Caco-2 (cell line): Measurements from ENCODE around the gene OSBPL10. TPM values are rescaled to one million over a fixed set of nuclear protein-coding genes. Genes with fewer than 3 reads are reported as not detected.

Source experiments
- BruUV-seq: library from RNA; stranded (reverse); fragments of 400-500 nt; replicated peaks from 2 replicates; lab custom pipeline; 2021; lab: Mats Ljungman, UMichigan
- CTCF ChIA-PET: fragments of 300-600 bp; sonication (Branson Sonifier 250); formaldehyde crosslinking; loops from one replicate; lab custom pipeline; 2022; ENCODE audit warnings: antibody characterized with exemption; lab: Charles Lee
- POLR2A ChIA-PET: fragments of 300-600 bp; sonication (Branson Sonifier 250); formaldehyde crosslinking; loops from one replicate; lab custom pipeline; 2022; ENCODE audit warnings: antibody characterized with exemption; lab: Charles Lee
- DNase-seq, 2 experiments: peaks; one replicate each; pipeline versions ENCODE4 v3.0.0 to v3.0.0-alpha.2; 2020 to 2022
- H3K27me3 ChIP-seq: replicated peaks from 2 replicates; pipeline ENCODE4 v1.6.0; 2011; ENCODE audit warnings: low read length; ENCODE audit not compliant: control insufficient read depth, insufficient read depth
- H3K36me3 ChIP-seq: 2 replicates; pipeline ENCODE4 v1.5.1; 2011; ENCODE audit warnings: low read length; ENCODE audit not compliant: control insufficient read depth, insufficient read depth
- H3K4me1 ChIP-seq: fragments of 250-450 bp; sonication (Bioruptor Pico); 2 replicates; pipeline ENCODE4 v1.5.1; 2020; ENCODE audit warnings: mild to moderate bottlenecking
- H3K4me3 ChIP-seq: 2 replicates; pipeline ENCODE4 v1.5.1; 2011; ENCODE audit warnings: low read depth, mild to moderate bottlenecking, control low read depth, low read length
- H3K9me3 ChIP-seq: fragments of 250-450 bp; sonication (Bioruptor Pico); 2 replicates; pipeline ENCODE4 v1.5.1; 2020; ENCODE audit warnings: mild to moderate bottlenecking, moderate library complexity
- H3K27ac Mint-ChIP-seq: one replicate; pipeline ENCODE4 v1.8.0; 2022; ENCODE audit warnings: mixed read lengths; ENCODE audit not compliant: unreplicated experiment
- H3K27me3 Mint-ChIP-seq: one replicate; pipeline ENCODE4 v1.8.0; 2022; ENCODE audit warnings: mixed read lengths; ENCODE audit not compliant: insufficient read depth, unreplicated experiment
- H3K36me3 Mint-ChIP-seq: one replicate; pipeline ENCODE4 v1.8.0; 2022; ENCODE audit warnings: mild to moderate bottlenecking, mixed read lengths; ENCODE audit not compliant: insufficient read depth, unreplicated experiment
- H3K4me1 Mint-ChIP-seq: one replicate; pipeline ENCODE4 v1.8.0; 2022; ENCODE audit warnings: low read depth, mixed read lengths; ENCODE audit not compliant: unreplicated experiment
- H3K4me3 Mint-ChIP-seq: one replicate; pipeline ENCODE4 v1.8.0; 2022; ENCODE audit warnings: mild to moderate bottlenecking, moderate library complexity, mixed read lengths; ENCODE audit not compliant: unreplicated experiment
- H3K9me3 Mint-ChIP-seq: one replicate; pipeline ENCODE4 v1.8.0; 2022; ENCODE audit warnings: mixed read lengths; ENCODE audit not compliant: unreplicated experiment
- intact Hi-C: fragments of 100-400 bp; cut with micrococcal nuclease; formaldehyde crosslinking; loops from one replicate; pipeline ENCODE4 v1.10.0; 2022; ENCODE audit not compliant: unreplicated experiment
- total RNA-seq: library from RNA; stranded (reverse); gene quantifications from 2 replicates; pipeline ENCODE4 v1.2.3, GENCODE V29; 2022
- TF ChIP-seq, protein P1 (sequence below), 2 experiments: fragments of 200-600 bp in 1 of 2; IDR thresholded peaks; 1 replicate in 1 of 2; 2 replicates in 1 of 2; pipeline versions ENCODE4 v1.5.1 to v1.8.0; 2011 to 2022; ENCODE audit warnings: antibody characterized with exemption in 1 of 2, control low read depth in 1 of 2, inconsistent platforms in 1 of 2, low read depth in 1 of 2, low read length in 1 of 2, mild to moderate bottlenecking in 1 of 2, moderate library complexity in 1 of 2; ENCODE audit not compliant: insufficient read depth in 1 of 2, severe bottlenecking in 1 of 2, unreplicated experiment in 1 of 2

Gene OSBPL10
- total RNA-seq, 1 experiment from 2014 or later, result 71.2 TPM

DNA sequence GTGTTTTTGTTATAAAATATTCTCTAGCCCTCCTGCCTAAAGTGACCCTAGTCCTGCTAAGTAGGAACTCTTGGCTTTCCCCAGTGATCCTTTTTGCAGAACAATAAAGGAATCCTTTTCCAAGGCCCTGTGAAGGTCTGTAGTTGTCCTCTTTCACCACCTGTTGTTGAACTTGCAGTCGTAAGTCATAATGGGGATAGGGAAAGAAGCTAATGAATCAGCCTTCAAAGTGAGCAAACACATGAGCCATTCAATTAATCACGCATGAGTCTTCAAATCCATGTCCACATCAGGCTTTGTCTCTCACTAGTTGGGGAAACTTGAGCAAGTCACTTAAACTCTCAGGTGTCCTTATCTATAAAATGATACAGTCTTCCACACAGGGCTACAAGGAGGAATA, 28.0 kb upstream of the OSBPL10 start:
- Histone ChIP-seq H3K27me3 (no peaks in the 10 kb centered on the region), H3K4me1 (peaks cover 7% of the 10 kb centered on the region), H3K36me3 (no peaks in the 10 kb centered on the region), H3K9me3 (no peaks in the 10 kb centered on the region), H3K4me3 (no peak overlapping the region)
- Mint-ChIP-seq H3K27ac (no peak overlapping the region), H3K27me3 (no peaks in the 10 kb centered on the region), H3K9me3 (no peaks in the 10 kb centered on the region), H3K4me1 (peaks cover 11% of the 10 kb centered on the region), H3K4me3 (no peak overlapping the region), H3K36me3 (no peaks in the 10 kb centered on the region)
- BruUV-seq, result no TSS peak
- no peak for DNase-seq
- CTCF ChIA-PET, result interaction anchor here (0.6 kb wide), 1 partner anchor 1311 kb away, joined by 5 read pairs; no protein-coding TSS in a partner anchor
- TF ChIP-seq, protein P1, sequence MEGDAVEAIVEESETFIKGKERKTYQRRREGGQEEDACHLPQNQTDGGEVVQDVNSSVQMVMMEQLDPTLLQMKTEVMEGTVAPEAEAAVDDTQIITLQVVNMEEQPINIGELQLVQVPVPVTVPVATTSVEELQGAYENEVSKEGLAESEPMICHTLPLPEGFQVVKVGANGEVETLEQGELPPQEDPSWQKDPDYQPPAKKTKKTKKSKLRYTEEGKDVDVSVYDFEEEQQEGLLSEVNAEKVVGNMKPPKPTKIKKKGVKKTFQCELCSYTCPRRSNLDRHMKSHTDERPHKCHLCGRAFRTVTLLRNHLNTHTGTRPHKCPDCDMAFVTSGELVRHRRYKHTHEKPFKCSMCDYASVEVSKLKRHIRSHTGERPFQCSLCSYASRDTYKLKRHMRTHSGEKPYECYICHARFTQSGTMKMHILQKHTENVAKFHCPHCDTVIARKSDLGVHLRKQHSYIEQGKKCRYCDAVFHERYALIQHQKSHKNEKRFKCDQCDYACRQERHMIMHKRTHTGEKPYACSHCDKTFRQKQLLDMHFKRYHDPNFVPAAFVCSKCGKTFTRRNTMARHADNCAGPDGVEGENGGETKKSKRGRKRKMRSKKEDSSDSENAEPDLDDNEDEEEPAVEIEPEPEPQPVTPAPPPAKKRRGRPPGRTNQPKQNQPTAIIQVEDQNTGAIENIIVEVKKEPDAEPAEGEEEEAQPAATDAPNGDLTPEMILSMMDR (IDR thresholded peaks at IDR 0.05; ENCODE audit: insufficient read depth in 1 of 2, low read depth in 1 of 2, low read length in 1 of 2, severe bottlenecking in 1 of 2, unreplicated experiment in 1 of 2), result no peak
- intact Hi-C loops, result no loop called here
- POLR2A ChIA-PET, result no interaction called here

DNA sequence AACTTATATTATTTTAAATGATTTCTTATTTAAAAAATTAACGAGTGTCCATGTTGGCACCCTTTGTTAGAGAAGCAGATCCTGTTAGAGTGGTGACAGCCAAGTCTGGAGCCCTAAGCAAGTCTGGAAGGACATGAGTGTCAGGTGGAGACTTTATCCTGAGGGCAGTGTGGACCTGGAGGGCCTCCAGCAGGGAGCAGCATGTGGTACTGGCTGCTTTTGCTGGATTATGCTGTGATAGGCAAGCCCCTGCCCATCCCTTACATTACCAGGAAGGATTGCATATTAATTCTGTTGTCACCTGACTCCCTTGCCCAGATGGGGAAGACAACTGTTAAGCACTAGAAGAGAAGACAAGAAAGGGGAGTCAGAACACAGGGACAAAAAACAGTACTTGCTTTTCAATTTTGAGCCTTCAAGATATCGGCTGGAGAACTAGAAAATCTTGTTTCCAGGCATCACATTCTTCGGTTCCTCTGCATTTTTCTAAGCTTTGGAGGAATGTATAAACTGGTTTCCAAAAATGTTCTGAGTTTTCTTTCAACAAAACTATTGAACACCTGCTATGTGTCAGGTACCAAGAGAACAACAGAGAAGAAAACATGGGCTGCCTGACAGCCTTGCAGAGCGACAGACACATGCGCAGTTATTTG, 23.2 kb upstream of the OSBPL10 start:
- peak overlapping the region; percentile 64 for H3K27ac Mint-ChIP-seq
- CTCF ChIA-PET, result no interaction called here
- DNase-seq, result peak; percentile 46 to 50
- TF ChIP-seq, protein P1 (IDR thresholded peaks at IDR 0.05; ENCODE audit: insufficient read depth in 1 of 2, low read depth in 1 of 2, low read length in 1 of 2, severe bottlenecking in 1 of 2, unreplicated experiment in 1 of 2), result peak; percentile 14 to 26
- POLR2A ChIA-PET, result no interaction called here
- H3K4me3 Mint-ChIP-seq, result peak overlapping the region; percentile 43
- no peaks in the 10 kb centered on the region for H3K9me3 ChIP-seq
- H3K36me3 ChIP-seq, result no peaks in the 10 kb centered on the region
- H3K27me3 ChIP-seq, result no peaks in the 10 kb centered on the region
- no peaks in the 10 kb centered on the region for H3K36me3 Mint-ChIP-seq
- peaks cover 20% of the 10 kb centered on the region for H3K4me1 Mint-ChIP-seq
- intact Hi-C loops, result no loop called here
- no peaks in the 10 kb centered on the region for H3K27me3 Mint-ChIP-seq
- no peak overlapping the region for H3K4me3 ChIP-seq
- peaks cover 21% of the 10 kb centered on the region for H3K4me1 ChIP-seq
- no TSS peak for BruUV-seq
- no peaks in the 10 kb centered on the region for H3K9me3 Mint-ChIP-seq

DNA sequence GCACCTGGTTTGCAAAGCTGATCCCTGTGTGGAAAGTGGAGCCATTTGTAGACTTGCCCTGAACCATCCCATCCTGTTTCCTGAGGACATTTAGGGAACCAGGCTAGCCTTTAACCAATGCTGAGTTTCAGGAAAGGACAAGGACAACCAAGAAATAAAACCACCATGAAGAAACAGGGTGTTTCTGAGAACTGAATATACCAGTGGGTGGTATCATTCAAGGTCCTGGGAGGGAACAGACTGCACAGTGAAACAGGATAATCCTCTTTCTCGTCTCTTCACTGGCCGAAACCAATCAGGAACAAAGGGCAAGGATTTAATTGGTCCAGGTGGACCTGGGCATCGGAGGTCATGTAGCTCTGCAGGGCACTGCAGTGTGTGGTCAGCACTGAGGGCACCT, 22.3 kb upstream of the OSBPL10 start:
- ChIA-PET POLR2A (no interaction called here), CTCF (no interaction called here)
- intact Hi-C loops, result no loop called here
- BruUV-seq, result no TSS peak
- no peak overlapping the region for H3K4me3 ChIP-seq
- Mint-ChIP-seq H3K27ac (peak overlapping the region; percentile 65), H3K27me3 (no peaks in the 10 kb centered on the region), H3K4me3 (no peak overlapping the region), H3K4me1 (peaks cover 20% of the 10 kb centered on the region), H3K9me3 (no peaks in the 10 kb centered on the region), H3K36me3 (no peaks in the 10 kb centered on the region)
- no peaks in the 10 kb centered on the region for H3K36me3 ChIP-seq
- TF ChIP-seq, protein P1 (IDR thresholded peaks at IDR 0.05; ENCODE audit: insufficient read depth in 1 of 2, low read depth in 1 of 2, low read length in 1 of 2, severe bottlenecking in 1 of 2, unreplicated experiment in 1 of 2), result no peak
- H3K9me3 ChIP-seq, result no peaks in the 10 kb centered on the region
- DNase-seq, result no peak
- H3K4me1 ChIP-seq, result peaks cover 21% of the 10 kb centered on the region
- no peaks in the 10 kb centered on the region for H3K27me3 ChIP-seq
